Muscle layer of duodenum (tissue), 2 donors: Measurements from ENCODE around the gene ANKHD1.

Source experiments
- H3K27ac ChIP-seq: one replicate; pipeline ENCODE4 v1.7.0; 2013; ENCODE audit warnings: mild to moderate bottlenecking, low read length
- H3K27me3 ChIP-seq: one replicate; pipeline ENCODE4 v1.7.0; 2013; ENCODE audit warnings: low read depth, mild to moderate bottlenecking, control low read depth, low read length
- H3K36me3 ChIP-seq, 2 donors: one replicate each; pipeline ENCODE4 v1.7.0; 2013; ENCODE audit warnings: low read length in 2 of 2, control low read depth in 1 of 2, mild to moderate bottlenecking in 1 of 2; ENCODE audit not compliant: insufficient read depth in 2 of 2, control insufficient read depth in 1 of 2
- H3K4me1 ChIP-seq, 2 donors: one replicate each; pipeline ENCODE4 v1.7.0; 2013; ENCODE audit warnings: low read length in 2 of 2, mild to moderate bottlenecking in 2 of 2, control low read depth in 1 of 2, moderate library complexity in 1 of 2; ENCODE audit not compliant: insufficient read depth in 2 of 2, control insufficient read depth in 1 of 2
- H3K4me3 ChIP-seq, 2 donors: one replicate each; pipeline ENCODE4 v1.7.0; 2013; ENCODE audit warnings: low read length in 2 of 2, low read depth in 1 of 2, mild to moderate bottlenecking in 1 of 2
- H3K9me3 ChIP-seq, 2 donors: one replicate each; pipeline ENCODE4 v1.7.0; 2013; ENCODE audit warnings: low read length in 2 of 2, control low read depth in 1 of 2, mild to moderate bottlenecking in 1 of 2; ENCODE audit not compliant: control insufficient read depth in 1 of 2
- donor health status: healthy.

The ANKHD1 gene

GRCh38 chr5:140381972-140382371 lies 19.7 kb upstream of the ANKHD1 start:
- Histone ChIP-seq H3K27me3 (no peaks in the 10 kb centered on the region), H3K27ac (no peak overlapping the region), H3K9me3 (no peaks in the 10 kb centered on the region), H3K4me3 (no peak overlapping the region), H3K4me1 (no peaks in the 10 kb centered on the region), H3K36me3 (no peaks in the 10 kb centered on the region)

- Histone ChIP-seq H3K27ac (no peak overlapping the region), H3K4me1 (no peaks in the 10 kb centered on the region), H3K27me3 (no peaks in the 10 kb centered on the region), H3K4me3 (no peak overlapping the region), H3K9me3 (no peaks in the 10 kb centered on the region), H3K36me3 (no peaks in the 10 kb centered on the region)
These were observed 18.8 kb upstream of the ANKHD1 start for GRCh38 chr5:140382866-140383265.

GRCh38 chr5:140383300-140383699 lies 18.3 kb upstream of the ANKHD1 start:
- Histone ChIP-seq H3K4me1 (no peaks in the 10 kb centered on the region), H3K36me3 (no peaks in the 10 kb centered on the region), H3K27me3 (no peaks in the 10 kb centered on the region), H3K4me3 (no peak overlapping the region), H3K27ac (no peak overlapping the region), H3K9me3 (no peaks in the 10 kb centered on the region)

- H3K9me3 ChIP-seq: no peaks in the 10 kb centered on the region
- no peaks in the 10 kb centered on the region for H3K36me3 ChIP-seq
- H3K4me3 ChIP-seq: no peak overlapping the region
- no peak overlapping the region for H3K27ac ChIP-seq
- no peaks in the 10 kb centered on the region for H3K4me1 ChIP-seq
- no peaks in the 10 kb centered on the region for H3K27me3 ChIP-seq
These were observed 13.6 kb upstream of the ANKHD1 start for GRCh38 chr5:140388052-140388451.

GRCh38 chr5:140391312-140391711 lies 10.3 kb upstream of the ANKHD1 start:
- H3K36me3 ChIP-seq: no peaks in the 10 kb centered on the region
- H3K4me3 ChIP-seq: no peak overlapping the region
- no peak overlapping the region for H3K27ac ChIP-seq
- H3K4me1 ChIP-seq: no peaks in the 10 kb centered on the region
- H3K9me3 ChIP-seq: no peaks in the 10 kb centered on the region
- H3K27me3 ChIP-seq: no peaks in the 10 kb centered on the region

DNA sequence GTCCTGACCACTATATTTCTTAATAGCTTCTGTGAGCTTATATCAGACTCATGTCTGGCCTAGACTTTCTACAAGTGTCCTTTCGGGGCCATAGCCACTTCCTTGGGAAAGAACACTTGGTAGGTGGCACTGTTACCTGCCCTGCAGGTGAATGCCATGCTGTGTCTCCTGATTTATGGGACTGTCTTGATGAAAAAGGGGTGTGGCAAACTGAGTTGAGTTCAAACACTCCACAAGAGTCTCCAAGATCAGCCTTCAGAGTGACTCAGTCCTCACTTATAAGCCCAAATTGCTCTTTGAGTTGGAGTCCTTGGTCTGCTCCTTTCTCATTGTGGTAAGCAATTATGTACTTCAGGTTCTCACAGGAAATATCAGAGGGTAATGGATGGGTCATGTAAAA lies 9.9 kb upstream of the ANKHD1 start:
- no peak overlapping the region for H3K4me3 ChIP-seq
- H3K9me3 ChIP-seq: no peaks in the 10 kb centered on the region
- H3K27ac ChIP-seq: no peak overlapping the region
- H3K27me3 ChIP-seq: no peaks in the 10 kb centered on the region
- H3K36me3 ChIP-seq: no peaks in the 10 kb centered on the region
- H3K4me1 ChIP-seq: no peaks in the 10 kb centered on the region

DNA sequence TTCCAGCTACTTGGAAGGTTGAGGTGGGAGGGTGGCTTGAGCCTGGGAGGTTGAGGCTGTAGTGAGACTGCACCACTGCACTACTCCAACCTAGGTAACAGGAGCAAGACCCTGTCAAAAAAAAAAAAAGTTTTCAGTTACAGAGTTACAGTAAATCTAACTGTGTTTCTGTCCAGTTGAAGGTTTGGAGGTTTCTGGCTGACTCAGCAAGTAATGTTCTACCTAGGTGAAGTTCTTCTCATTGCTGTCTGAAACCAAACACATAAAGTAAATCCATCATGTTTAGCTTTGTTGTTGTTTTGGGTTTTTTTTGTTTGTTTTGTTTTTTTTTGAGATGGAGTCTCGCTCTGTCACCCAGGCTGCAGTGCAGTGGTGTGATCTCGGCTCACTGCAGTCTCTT lies 7.9 kb upstream of the ANKHD1 start:
- Histone ChIP-seq H3K4me1 (no peaks in the 10 kb centered on the region), H3K4me3 (no peak overlapping the region), H3K9me3 (no peaks in the 10 kb centered on the region), H3K36me3 (no peaks in the 10 kb centered on the region), H3K27me3 (no peaks in the 10 kb centered on the region), H3K27ac (no peak overlapping the region)

GRCh38 chr5:140398379-140398811 lies 3.2 kb upstream of the ANKHD1 start:
- Histone ChIP-seq H3K9me3 (no peaks in the 10 kb centered on the region), H3K27me3 (no peaks in the 10 kb centered on the region), H3K4me3 (no peak overlapping the region), H3K36me3 (no peaks in the 10 kb centered on the region), H3K27ac (no peak overlapping the region), H3K4me1 (peaks cover 0 to 14% of the 10 kb centered on the region in 2 donors)

GRCh38 chr5:140399979-140400729 lies 1.5 kb upstream of the ANKHD1 start:
- no peaks in the 10 kb centered on the region for H3K36me3 ChIP-seq
- H3K9me3 ChIP-seq: no peaks in the 10 kb centered on the region
- H3K4me3 ChIP-seq: peak overlapping the region; percentile 94 to 99
- no peaks in the 10 kb centered on the region for H3K27me3 ChIP-seq
- H3K4me1 ChIP-seq: peaks cover 0 to 32% of the 10 kb centered on the region in 2 donors
- H3K27ac ChIP-seq: peak overlapping the region; percentile 93

DNA sequence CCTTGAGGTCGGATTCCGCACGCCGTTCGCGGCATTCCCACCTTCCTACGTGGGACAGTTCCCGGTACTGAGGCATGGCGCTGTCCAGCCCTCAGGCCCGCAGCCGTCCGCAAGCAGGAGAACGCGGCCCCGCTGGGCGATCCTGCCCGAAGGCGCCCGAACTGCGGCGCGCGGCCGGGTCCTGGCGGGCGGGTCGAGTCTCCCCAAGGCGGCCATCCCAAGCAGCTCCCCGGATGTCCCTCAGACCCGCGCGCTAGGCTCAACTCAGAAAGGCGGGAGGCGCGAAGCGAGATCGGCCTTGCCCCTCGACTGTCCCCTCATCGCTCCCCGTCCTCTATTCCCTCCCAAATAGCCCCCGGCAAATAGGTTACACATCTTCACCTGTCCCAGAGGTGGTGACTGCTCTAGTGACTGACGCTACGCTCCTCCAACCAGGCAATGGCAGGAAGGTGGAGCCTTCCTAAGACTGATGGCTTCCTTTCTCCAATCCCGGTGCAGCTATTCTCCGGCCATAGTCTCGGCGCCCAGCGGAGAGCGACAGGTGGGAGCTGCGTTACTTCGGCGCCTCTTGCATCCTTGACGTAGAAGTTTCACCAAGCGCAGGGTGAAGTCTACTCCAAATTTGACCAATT lies 787 bp upstream of the ANKHD1 start:
- Histone ChIP-seq H3K4me1 (peaks cover 0 to 35% of the 10 kb centered on the region in 2 donors), H3K27me3 (no peaks in the 10 kb centered on the region), H3K9me3 (no peaks in the 10 kb centered on the region), H3K27ac (peak overlapping the region; percentile 93), H3K36me3 (no peaks in the 10 kb centered on the region), H3K4me3 (peak overlapping the region; percentile 94 to 99)

DNA sequence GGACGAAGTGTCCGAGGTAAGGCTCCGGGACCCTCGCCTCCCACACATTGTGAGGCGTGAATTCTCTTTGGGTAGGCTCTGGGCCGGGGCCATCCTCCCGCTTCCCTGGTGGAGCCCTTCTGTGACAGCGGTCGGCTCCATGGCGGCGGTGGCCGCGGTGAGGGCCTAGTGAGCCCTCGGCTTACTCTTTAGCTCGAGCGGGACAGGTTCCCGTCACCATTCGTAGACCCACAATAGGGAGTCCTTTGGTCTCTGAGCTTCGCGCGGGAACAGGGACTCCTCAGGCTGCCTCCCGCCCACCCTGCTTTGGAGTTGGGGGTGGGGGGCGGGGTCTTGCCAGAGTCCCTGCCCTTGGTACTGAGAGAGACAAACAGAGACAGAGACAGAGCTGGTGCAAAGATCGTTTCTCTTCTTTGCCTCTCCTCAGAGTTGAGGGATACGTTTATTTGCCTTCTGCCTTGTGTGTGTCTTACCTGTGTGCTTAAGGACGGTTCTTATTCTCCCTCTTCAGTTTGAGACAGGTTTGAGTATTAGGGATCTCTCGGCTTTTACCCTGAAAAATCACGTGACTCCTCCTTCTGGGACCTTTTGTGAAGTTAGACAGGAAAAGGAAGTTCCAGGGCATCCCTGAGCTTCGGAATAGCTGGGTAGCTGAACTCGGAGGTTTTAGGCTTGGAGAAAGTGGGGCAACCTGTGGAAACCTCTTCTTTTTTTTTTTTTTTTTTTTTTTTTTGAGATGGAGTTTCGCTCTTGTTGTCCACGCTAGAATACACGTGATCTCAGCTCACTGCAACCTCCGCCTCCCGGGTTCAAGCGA lies 833 bp downstream of the ANKHD1 start:
- no peaks in the 10 kb centered on the region for H3K9me3 ChIP-seq
- H3K27me3 ChIP-seq: no peaks in the 10 kb centered on the region
- peaks cover 0 to 41% of the 10 kb centered on the region in 2 donors for H3K4me1 ChIP-seq
- peak overlapping the region; percentile 93 to 99 for H3K4me3 ChIP-seq
- H3K36me3 ChIP-seq: no peaks in the 10 kb centered on the region
- peak overlapping the region; percentile 59 for H3K27ac ChIP-seq
